HG03066 (cell line): Measurements from ENCODE around the gene TMEM106B.

Experiments
- ATAC-seq: cut with Tn5 transposase; IDR thresholded peaks from one replicate; pipeline ENCODE4 v1.9.1; 2021; ENCODE audit warnings: low read depth; ENCODE audit not compliant: unreplicated experiment

Gene TMEM106B

DNA sequence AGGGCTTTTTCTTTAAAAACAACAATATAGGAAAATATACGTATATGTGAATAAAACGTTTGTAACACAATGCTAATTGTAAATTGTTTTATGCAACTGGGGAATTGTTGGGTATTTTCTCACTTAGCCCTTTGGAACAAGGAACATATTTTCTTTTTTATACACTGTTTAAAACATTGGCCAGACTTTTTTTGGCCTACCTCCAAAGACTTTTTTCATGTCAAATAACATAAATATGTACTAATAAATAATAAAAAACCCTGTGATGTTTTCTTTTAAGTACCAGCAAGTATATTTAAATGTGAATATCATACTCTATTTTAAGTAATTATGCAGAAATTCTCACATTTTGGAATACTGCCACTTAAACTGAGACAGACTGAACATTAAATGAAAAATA lies 15.7 kb downstream of the TMEM106B start:
- no peak for ATAC-seq

DNA sequence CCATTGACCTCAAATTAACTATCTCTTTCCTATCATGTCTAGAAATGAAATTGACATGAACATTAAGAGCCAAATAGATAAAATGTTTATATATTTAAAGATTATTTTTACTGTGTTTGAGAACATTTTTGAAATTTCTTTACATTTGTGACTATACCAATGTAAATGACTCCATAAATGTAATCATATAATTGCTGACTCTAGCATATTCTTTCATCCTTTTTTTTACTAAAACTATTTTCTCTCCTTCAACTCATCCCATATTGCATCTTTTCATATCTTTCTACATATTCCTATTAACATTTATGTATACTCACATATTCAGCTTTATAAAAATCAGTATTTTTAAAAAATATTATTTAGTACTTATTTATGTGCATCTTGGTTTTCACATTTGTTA lies 16.9 kb downstream of the TMEM106B start:
- ATAC-seq, result no peak

DNA sequence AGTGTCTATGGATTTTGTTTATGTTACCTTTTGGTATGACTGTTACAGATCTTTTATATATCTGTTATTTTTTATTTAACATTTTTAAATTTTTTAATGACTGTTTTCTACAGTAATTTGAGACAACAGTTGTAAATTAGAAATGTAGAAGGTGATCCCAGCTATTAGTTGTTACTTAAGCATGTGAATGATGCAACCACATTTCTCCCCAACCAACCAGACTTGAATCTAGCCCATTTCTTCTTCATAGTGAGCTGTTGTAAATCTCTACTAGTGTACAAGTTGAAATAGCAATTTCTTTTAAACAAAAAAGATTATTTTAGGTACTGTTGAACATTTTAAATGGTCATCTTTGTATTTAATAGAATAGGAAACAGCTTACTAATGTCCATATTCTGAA lies 18.0 kb downstream of the TMEM106B start:
- no peak for ATAC-seq

DNA sequence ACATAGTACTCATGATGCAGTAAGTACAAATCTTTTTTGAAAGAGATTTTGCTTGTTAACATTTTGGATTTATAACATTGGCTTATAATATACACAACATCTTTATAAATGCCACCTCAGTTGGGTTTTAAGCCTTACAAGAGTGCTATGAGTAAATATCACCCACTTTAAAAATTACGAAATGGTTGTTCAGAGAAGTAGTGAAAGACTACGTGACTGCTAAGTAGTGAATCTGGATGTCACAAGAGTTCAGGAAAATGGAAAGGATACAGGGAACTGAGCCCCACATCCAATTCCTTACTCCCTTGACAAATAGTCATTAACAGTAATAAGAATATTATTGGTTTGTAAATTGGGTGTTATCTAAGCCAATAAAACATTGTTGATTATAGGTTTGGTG lies 20.0 kb downstream of the TMEM106B start:
- no peak for ATAC-seq

DNA sequence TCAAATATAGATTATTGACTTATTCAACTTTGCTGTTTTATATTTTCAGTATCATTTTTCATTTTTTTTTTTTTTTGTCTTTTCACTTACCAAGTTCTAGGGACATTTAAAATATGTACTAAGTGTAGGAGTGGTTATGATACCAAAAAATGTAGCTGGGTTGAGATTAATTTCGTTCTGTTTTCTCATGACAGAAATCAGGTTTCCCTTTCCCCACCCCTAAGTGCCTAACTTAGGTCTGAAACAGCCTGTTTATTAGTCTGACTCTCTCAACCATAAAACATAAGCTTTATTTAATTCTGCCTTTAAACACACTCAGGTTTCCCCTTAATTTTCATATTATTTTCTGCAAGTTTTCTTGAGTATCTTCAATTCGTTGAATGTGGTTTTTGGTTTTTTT lies 22.1 kb downstream of the TMEM106B start:
- peak; percentile 80 for ATAC-seq

DNA sequence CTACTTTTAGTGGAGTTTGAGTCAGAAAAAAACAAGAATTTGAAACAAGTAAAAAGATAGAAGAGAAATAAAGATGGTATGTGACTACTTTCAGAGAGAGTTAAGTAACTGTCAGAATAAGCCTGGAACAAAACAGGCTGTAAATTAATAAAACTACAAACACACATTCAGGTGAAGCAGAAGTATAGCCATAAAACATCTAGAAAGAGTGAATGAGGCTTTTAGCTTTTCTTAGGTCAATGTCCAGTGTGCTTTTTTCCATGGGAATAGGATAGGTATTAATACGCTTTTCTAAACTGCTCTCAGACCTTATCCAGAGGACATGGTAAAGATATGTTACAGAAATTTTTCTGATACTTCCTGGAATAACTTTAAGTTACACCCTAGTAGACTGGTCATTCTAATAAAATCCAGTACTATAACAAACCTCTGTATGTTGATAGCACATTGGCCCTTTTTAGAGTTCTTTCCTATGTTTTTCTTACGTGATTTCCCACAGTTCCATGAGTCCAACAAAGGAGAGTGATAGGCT lies 23.3 kb downstream of the TMEM106B start:
- ATAC-seq, result no peak

DNA sequence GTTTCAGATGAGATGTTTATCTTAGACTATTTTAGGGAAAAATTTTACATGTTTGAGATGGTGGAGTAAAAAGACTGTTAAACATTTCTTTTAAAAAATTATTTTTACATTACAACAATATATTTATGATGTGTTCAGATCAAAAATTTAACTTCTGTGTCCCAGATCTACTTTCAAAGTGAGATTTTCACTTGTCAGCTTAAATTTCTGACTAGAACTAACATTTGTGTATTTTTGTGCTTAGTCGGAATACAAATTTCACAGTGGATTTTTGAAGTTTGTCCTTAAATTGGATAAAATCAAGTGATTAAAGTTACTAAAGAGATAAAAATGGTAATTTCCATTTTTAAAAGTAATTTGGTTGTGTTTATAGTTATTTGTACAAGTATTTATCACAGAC lies 24.9 kb downstream of the TMEM106B start:
- no peak for ATAC-seq

DNA sequence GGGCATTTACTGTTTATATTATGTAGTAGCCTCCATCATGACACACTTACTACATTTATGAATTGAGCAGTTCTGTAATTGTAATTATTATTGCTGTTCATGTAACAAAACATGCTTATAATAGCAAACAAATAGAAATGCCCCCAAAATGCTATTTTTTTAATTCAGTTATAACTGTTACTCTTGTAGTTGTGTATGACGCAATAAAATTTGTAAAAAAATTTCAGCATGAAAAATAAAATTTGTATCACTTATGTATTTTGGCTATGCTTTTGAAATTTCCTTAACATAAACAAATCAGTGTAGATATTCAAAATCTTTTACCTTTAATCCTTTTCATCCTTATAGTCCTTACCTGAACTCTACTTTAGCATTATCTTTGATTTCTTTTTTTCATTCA lies 25.9 kb downstream of the TMEM106B start:
- ATAC-seq, result no peak

DNA sequence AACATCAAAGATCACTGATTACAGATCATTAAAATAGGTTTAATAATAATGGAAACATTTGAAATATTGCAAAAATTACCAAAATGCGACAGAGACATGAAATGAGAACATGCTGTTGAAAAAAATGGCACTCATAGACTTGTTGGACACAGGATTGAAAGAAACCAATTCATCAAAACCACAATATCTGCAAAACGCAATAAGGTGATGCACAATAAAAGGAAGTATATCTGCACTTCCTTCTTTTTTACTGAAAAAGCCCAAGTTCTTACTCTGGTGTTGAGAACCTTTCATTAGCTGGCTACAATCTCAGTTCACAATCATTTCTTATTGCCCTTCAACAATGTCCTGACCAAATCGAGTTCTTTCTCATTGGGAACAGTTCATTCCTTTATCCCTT lies 28.7 kb downstream of the TMEM106B start:
- no peak for ATAC-seq

DNA sequence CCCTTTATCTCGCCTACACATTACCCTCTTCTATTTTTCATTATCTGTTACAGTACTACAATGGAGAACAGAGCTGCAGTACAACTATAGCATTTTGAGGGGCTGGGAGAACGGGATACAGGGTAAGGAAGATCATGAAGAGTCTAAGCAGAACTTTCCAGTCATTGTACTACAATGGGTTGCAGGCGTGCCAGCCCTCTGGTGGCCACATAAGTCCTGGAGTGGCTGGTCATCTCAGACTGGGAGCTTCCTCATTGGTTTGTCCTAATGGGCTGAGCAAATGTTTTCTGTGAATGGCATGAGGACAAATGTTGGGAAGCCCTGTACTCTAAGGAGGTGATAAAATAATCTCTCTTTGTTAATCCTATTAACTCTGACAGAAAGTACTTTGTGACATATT lies 33.0 kb downstream of the TMEM106B start:
- no peak for ATAC-seq

DNA sequence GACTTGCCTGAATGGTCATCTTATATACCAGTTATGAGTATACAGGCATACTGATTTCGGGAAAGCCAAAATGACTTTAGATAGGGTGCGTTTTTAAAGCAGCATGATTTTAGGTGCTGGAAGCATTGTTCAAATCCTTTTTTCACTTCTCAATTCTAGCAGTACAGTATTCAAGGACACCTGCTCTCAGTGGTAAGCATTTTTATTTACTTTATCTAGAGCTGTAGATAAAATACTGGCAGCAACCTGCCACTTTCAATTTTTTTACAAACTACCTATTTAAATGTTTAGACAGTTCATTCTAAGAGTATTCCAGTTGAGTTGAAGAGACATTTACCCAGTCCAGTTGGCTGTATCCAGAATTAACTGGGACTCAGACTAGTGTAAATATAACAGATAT lies 33.6 kb downstream of the TMEM106B start:
- no peak for ATAC-seq

DNA sequence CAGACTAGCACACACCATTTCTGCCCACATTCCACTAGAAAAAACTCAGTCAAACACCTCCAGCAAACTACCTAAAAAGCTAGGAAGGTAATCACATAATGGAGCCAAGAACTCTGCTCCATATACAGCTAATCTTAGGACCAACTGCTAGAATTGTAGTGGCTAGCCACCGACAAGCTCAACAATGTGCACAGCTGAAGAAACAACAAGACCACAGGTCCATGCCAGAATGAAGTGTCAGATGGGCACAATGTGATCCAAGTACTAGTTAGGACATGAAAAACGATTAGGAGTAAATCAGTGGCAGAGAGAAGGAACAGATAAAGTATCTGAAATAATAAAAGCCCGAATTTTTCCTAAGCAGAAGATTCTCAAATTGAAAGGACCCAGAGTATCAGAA lies 38.6 kb downstream of the TMEM106B start:
- no peak for ATAC-seq

DNA sequence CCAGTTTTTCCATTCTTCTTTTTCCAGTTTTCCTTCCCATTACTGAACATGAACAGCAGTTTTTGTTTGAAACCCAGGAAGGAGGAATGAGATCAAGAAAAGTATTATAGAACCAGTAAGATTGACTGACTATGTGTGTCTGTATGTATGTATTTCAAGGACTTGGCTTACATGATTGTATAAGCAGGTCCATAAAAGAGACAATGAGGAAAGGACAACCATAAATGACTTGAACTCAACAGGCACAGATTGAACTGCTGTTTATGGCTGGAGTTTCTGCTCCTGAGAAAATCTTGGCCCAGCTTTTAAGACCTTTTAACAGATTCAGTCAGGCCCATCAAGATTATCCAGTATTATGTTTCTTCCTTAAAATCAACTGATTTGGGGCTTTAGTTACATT lies 39.1 kb downstream of the TMEM106B start:
- ATAC-seq, result no peak

DNA sequence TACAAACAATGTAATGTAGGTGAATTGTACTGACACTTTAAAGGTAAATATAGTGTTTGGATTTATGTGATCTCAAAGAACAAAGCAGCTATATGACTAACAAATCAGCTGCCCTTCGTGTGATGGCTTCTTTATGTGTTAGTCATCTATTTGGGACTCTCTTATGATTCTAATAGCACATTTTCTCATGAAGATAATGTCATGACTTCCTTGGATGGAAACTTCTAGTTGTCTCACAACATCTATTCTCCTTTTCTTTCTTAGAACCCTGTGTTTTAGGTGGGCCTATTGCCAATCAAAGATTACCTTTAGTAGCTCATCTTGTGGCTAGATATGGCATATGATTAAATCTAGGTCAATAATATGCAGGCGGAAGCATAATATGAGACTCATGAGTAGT lies 45.0 kb downstream of the TMEM106B start:
- no peak for ATAC-seq

DNA sequence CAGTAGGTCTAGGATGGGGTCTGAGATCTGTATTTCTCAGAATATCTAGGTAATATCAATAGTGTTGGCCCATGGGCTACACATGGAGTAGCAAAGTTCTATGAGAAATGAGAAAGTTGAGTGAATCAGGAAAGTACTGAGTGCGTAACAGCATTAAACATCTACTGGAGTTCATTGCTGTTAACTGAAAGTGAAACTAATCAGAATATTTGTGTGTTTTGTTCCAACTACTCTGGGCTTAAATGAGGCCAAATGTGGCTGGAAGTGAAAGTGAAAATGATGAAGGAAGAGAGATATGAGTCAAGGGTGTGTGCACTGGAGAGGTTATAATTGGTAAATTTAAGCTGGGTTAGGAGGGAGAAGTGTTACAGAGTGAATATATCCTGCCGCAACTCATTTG lies 46.5 kb downstream of the TMEM106B start:
- ATAC-seq, result peak; percentile 100

DNA sequence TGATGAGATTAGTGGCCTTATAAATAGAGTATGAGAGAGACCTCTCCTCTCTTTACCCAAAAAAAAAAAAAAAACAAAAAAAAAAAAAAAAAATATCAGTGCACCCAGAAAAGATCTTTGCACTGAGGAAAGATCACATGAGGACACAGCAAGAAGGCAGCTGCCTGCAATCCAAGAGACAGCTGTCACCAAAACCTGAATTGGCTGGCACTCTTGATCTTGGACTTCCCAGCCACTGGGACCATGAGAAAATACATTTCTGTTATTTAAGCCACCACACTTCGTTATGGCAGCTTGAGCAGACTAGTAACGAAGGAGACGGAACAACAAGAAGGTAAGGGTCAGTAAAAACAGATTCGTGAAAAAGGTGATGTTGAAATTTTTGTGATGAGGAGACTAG lies 47.0 kb downstream of the TMEM106B start:
- no peak for ATAC-seq

DNA sequence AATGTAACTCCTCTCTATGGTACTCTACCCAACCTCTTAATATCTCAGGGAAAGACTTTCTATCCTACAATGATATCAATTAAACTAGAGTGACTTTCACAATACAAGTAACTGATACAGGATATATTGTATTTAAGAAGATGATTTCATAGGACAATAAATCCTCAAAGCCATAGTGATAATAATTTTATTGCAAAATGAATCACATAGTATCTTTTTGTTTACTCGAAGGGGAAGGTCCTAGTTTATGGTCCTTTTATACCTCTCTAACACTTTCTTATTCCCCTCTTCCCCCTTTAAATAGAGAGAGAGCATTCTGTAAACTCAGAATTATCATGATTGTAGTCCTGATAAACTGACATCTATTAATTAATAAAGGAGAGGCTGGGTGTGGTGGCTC lies 56.4 kb downstream of the TMEM106B start:
- ATAC-seq, result no peak

DNA sequence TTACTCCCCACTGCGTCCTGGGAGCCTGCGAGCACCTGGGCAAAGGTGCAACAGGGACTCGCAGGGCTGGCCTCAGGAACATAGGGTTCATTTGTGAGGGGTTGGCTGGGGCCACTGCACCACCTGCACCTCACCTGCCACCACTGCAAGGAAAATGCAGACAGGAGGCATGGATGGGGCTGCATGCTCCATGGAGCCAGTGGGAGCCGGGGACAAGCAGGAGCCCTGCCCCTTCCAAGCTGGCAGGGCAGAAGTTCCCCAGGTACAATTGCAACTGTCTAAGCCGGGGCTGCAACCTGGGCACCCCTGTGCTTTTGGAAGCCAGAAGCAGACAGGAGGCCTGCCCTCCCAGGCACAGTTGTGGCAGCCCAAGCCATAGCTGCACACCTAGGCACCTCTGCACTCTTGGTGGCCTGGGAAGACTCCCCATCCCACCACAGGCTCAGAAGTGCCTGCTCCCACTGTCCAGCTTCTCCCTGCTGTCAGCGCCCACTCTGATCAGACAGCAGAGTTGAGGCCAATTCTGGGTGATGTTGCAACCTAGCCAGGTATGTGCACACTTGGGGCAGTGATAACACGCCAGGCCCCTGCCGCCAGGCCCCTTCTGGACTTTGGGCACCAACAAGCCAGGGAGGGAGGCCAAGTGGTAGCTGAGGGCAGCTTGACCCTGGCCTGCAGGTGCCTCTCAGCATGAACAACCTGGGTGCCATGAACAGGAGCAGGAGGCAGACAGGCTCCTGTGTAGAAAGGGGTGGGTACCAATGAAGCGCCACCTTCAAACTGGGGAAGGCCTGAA lies 58.2 kb downstream of the TMEM106B start:
- no peak for ATAC-seq

DNA sequence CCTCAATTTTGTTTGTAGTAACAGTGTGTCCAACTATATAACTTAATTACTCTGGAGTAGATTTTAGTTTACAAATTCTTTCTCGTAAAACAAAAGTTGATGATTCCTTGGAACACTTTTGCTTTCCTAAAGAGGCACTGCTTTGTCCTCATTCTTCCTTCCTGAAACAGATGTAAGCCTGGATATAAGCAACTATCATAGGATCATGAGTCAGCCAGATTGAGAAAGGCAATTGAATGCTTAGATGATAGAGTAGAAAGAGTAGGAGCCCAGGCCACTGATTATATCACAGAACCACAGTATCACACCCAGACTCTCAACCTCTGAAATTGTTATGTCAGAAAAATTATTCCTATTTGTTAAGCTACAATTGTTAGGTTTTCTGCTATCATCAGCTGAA lies 69.9 kb downstream of the TMEM106B start:
- ATAC-seq, result no peak

DNA sequence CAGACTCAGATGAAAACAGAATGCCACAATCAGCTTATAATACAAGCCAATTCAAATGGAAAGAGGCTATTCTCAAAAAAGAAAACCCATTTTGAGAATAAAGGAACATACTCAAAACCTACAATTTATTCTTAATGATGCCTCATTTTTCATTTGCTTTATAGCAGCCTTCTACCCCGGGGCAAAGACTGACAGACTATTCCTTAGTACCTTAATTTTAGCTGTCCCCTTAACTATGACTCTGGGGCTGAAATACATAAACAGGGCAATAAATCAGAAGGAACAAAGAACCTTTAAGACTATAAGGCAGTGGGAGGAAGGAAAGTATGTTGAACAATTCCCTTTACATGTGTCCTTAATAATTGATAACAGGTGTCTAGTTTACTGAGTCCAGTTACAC lies 76.8 kb downstream of the TMEM106B start:
- no peak for ATAC-seq

DNA sequence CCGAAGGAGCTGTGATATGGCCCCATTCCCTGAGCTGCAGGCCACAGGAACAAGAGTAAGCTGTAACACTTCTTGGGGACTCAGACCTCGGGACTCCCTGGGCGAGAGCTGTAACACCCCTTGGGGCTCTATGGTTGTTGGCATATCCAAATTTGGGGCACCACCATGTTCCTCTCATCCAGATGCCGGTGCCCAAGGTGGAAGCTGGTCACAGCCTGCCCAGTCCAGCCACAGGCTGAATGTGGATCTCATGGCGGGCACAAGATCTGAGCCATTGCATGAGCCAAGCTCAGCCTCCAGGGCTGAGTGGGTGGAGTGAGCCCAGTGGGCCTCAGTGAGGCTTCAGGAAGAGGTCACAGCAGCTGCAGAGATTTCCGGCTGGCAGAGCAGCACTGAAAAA lies 78.9 kb downstream of the TMEM106B start:
- no peak for ATAC-seq

DNA sequence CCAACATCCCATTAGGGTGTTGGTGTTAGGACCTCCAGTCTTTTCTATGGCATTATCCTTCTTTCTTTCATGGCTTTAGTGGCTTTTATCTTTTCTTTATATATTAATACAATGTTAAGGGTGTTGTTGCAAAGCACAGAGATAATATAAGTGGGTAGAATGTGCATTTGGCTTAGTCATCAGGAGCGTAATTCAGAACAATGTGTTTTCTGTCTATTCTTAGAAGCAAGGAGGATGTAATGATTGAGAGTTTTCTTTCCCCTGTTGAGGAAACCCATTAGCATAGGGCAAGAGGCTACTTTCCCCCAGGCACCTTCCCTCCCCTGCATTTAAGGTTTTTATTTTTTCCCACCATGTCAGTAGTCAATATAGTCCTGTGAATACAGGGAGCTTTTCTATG lies 79.7 kb downstream of the TMEM106B start:
- ATAC-seq, result no peak

DNA sequence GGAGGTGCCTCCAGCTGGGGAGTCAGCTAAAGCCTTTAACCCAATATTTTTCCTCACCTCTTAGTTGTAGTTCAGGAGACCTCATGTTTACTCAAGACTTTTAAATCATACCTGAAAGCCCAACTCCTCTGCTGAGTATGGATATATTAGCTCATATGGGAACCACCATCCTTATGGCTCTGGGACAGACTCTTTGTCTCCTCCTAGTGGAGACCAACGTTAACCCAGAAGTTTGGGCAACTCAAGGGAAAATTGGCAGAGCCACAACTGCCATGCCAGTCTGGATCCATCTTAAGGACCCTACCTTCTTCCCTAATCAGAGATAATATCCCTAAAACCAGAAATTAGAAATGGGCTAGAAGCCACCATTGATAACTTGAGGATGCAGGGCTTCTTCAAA lies 80.8 kb downstream of the TMEM106B start:
- no peak for ATAC-seq
